Keratinocyte (primary cell): Measurements from ENCODE around the gene FGF22.

Experiments used
- EZH2 ChIP-seq: IDR thresholded peaks from one replicate; pipeline ENCODE4 v1.6.1; 2012; ENCODE audit warnings: inconsistent platforms, mild to moderate bottlenecking, low read length, moderate library complexity
- TF ChIP-seq, protein P1 (sequence below), 3 experiments: IDR thresholded peaks in 1 of 3; conservative IDR thresholded peaks in 1 of 3; optimal IDR thresholded peaks in 1 of 3; 2 replicates in 2 of 3; 3 replicates in 1 of 3; pipeline versions ENCODE3 to v1.5.1; 2011; ENCODE audit warnings: low read length in 3 of 3, mild to moderate bottlenecking in 3 of 3, moderate library complexity in 2 of 3, control low read depth in 1 of 3, inconsistent platforms in 1 of 3; ENCODE audit not compliant: insufficient read depth in 2 of 3; ENCODE audit errors: extremely low read depth in 1 of 3

DNA sequence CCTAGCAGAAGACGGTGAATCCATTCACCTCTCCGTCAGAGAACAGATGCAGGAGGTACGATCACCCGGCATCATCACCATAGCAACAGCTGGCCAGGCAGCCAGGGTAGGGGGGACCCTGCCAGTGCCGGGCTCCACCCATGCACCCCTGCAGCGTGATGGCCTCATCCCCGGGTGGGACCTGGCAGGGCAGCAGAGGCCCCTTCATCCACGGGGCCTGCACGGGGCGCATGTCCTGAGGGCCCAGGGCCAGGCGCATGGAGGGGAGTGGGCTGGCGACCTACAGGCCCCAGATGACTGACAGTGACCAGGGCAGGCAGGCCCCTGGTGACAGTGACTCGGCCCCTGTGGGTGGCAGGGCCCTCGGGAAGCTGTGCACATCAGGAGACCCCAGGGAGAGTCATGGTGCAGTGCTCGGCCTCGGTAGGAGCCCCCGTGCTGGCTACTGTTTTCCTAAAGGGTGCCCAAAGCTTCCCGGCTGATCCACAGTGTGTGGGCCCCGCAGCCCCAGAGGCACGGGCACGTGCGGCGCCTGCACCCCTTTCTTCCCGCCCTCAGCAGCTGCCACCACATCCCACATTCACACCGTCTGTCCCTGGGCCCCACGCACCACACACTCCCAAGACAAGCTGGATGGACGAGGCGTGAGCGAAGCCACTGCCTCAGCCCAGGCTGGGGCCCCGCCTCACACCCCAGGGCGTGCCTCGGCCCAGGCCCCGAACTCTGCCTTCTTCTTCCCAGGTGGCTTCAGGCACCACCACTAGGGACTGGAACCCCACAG, 18.6 kb downstream of the FGF22 start:
- TF ChIP-seq, protein P1, sequence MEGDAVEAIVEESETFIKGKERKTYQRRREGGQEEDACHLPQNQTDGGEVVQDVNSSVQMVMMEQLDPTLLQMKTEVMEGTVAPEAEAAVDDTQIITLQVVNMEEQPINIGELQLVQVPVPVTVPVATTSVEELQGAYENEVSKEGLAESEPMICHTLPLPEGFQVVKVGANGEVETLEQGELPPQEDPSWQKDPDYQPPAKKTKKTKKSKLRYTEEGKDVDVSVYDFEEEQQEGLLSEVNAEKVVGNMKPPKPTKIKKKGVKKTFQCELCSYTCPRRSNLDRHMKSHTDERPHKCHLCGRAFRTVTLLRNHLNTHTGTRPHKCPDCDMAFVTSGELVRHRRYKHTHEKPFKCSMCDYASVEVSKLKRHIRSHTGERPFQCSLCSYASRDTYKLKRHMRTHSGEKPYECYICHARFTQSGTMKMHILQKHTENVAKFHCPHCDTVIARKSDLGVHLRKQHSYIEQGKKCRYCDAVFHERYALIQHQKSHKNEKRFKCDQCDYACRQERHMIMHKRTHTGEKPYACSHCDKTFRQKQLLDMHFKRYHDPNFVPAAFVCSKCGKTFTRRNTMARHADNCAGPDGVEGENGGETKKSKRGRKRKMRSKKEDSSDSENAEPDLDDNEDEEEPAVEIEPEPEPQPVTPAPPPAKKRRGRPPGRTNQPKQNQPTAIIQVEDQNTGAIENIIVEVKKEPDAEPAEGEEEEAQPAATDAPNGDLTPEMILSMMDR (optimal IDR thresholded peaks at IDR 0.05 in 1 of 3, IDR thresholded peaks at IDR 0.05 in 1 of 3, conservative IDR thresholded peaks at IDR 0.05 in 1 of 3; ENCODE audit: extremely low read depth in 1 of 3, insufficient read depth in 2 of 3, low read length in 3 of 3), result no peak
- TF ChIP-seq EZH2, result no peak
